ENCODE measurements around the gene BTAF1. TPM values are rescaled to one million over a fixed set of nuclear protein-coding genes. Genes with fewer than 3 reads are reported as not detected.
"Not testable (repeated sequence)": the region's sequence is repeated elsewhere in the genome, so short reads cannot be mapped to it uniquely, and the experiment has no call there.

The BTAF1 gene
- total RNA-seq, 3 donors from 2014 or later (not counting 1 experiment from before 2014, with no cell fraction given) = 77.3 to 88.7 (median 80.7) TPM

DNA sequence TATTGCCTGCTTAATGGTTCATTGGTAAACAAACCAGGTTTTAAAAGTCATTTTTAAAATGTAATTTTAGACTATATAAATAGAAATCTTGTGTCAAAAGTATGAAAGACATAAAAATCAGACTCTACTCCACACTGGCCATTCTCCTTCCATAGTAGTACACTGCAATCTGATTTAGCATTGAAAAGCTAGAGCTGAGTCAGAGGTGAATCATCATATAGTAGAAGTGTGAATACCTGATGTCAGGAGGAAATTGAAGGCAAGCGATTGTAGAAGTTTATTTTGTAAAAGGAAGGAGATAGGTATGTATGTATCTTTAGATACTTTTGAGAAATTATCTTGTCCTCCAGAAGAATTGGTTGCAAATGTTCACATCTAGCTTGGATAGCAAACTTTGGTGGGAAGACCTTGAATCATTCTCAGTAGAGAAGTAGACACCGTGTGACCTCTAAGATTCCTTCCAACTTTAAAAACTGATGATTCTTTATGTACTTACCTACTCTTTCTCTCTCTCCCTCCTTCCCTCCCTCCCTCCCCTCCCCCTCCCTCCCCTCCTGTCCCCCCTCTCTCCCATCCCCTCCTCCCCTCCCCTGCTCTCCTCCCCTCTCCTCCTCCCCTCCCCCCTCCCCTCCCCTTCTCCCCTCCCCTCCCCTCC is 88.1 kb downstream of the BTAF1 start:
- Mint-ChIP-seq H3K27ac (no peak overlapping the region), H3K9me3 (no peaks in the 10 kb centered on the region), H3K27me3 (ENCODE audit: low read depth in 2 of 2) (no peaks in the 10 kb centered on the region), H3K36me3 (no peaks in the 10 kb centered on the region), H3K4me3 (no peak overlapping the region), H3K4me1 (peaks cover 19% of the 10 kb centered on the region in 2 donors)
- Histone ChIP-seq H3K27me3 (ENCODE audit: control insufficient read depth, insufficient read depth, low read length) (no peaks in the 10 kb centered on the region), H3K36me3 (ENCODE audit: control insufficient read depth, insufficient read depth, low read length) (peaks cover 45% of the 10 kb centered on the region), H3K9me3 (ENCODE audit: control insufficient read depth, insufficient read depth, low read length) (no peaks in the 10 kb centered on the region), H3K4me3 (ENCODE audit: low read length) (no peak overlapping the region), H3K27ac (ENCODE audit: low read length) (no peak overlapping the region), H3K4me1 (ENCODE audit: control insufficient read depth, insufficient read depth, low read length) (peaks cover 8% of the 10 kb centered on the region)
- ATAC-seq = peak in 1 of 3 donors; percentile 57
- TF ChIP-seq CTCF (IDR thresholded peaks at IDR 0.05) = no peak
- DNase-seq = no peak
- 88% methylated on average over 2 of the region's 2 CpGs for WGBS (ENCODE audit: insufficient coverage)
- intact Hi-C loops (cut with micrococcal nuclease) = no loop called here

DNA sequence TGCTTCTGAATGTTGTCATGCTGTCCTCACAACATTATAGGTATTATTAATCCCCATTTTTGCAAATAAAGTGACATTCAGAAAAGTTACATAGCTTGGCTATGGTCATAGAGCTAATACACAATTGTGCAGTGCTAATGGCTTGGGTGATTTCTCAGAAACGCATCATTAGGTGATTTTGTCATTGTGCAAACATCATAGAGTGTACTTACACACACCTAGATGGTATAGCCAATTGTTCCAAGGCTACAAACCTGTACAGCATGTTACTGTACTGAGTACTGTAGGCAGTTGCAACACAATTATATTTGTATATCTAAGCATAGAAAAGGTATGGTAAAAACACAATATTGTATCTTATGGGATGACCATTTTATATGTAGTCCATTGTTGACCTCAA is 91.0 kb downstream of the BTAF1 start:
- Histone ChIP-seq H3K27me3 (ENCODE audit: control insufficient read depth, insufficient read depth, low read length) (no peaks in the 10 kb centered on the region), H3K4me1 (ENCODE audit: control insufficient read depth, insufficient read depth, low read length) (peaks cover under 1% of the 10 kb centered on the region), H3K27ac (ENCODE audit: low read length) (no peak overlapping the region), H3K36me3 (ENCODE audit: control insufficient read depth, insufficient read depth, low read length) (peaks cover 65% of the 10 kb centered on the region), H3K4me3 (ENCODE audit: low read length) (no peak overlapping the region), H3K9me3 (ENCODE audit: control insufficient read depth, insufficient read depth, low read length) (no peaks in the 10 kb centered on the region)
- intact Hi-C loops (cut with micrococcal nuclease) = no loop called here
- Mint-ChIP-seq H3K27me3 (ENCODE audit: low read depth in 2 of 2) (no peaks in the 10 kb centered on the region), H3K4me3 (no peak overlapping the region), H3K27ac (no peak overlapping the region), H3K9me3 (no peaks in the 10 kb centered on the region), H3K4me1 (peaks cover 2 to 9% of the 10 kb centered on the region in 2 donors), H3K36me3 (peaks cover 13% of the 10 kb centered on the region)
- 100% methylated on average over 1 of the region's 1 CpG for WGBS (ENCODE audit: insufficient coverage)
- no peak for TF ChIP-seq CTCF (IDR thresholded peaks at IDR 0.05)
- DNase-seq (no peak), ATAC-seq (no peak)

- ATAC-seq = no peak
- H3K27me3 Mint-ChIP-seq (ENCODE audit: low read depth in 2 of 2) = no peaks in the 10 kb centered on the region
- TF ChIP-seq CTCF (IDR thresholded peaks at IDR 0.05) = no peak
- no peaks in the 10 kb centered on the region for H3K9me3 ChIP-seq (ENCODE audit: control insufficient read depth, insufficient read depth, low read length)
- H3K4me3 ChIP-seq (ENCODE audit: low read length) = no peak overlapping the region
- DNase-seq = no peak
- H3K4me3 Mint-ChIP-seq = no peak overlapping the region
- WGBS (ENCODE audit: insufficient coverage) = 92% methylated on average over 3 of the region's 4 CpGs
- H3K36me3 Mint-ChIP-seq = peaks cover 19% of the 10 kb centered on the region
- H3K27ac Mint-ChIP-seq = no peak overlapping the region
- no peaks in the 10 kb centered on the region for H3K4me1 Mint-ChIP-seq
- H3K9me3 Mint-ChIP-seq = no peaks in the 10 kb centered on the region
- no peak overlapping the region for H3K27ac ChIP-seq (ENCODE audit: low read length)
- no peaks in the 10 kb centered on the region for H3K27me3 ChIP-seq (ENCODE audit: control insufficient read depth, insufficient read depth, low read length)
- H3K36me3 ChIP-seq (ENCODE audit: control insufficient read depth, insufficient read depth, low read length) = peaks cover 73% of the 10 kb centered on the region
- H3K4me1 ChIP-seq (ENCODE audit: control insufficient read depth, insufficient read depth, low read length) = no peaks in the 10 kb centered on the region
- intact Hi-C loops (cut with micrococcal nuclease) = no loop called here
Observed at GRCh38 chr10:92024700-92025099, 101.1 kb downstream of the BTAF1 start.

- WGBS (ENCODE audit: insufficient coverage) = 89% methylated on average over 3 of the region's 3 CpGs
- H3K4me1 ChIP-seq (ENCODE audit: control insufficient read depth, insufficient read depth, low read length); ATAC-seq; H3K9me3 Mint-ChIP-seq; H3K4me3 ChIP-seq (ENCODE audit: low read length); DNase-seq; H3K27ac Mint-ChIP-seq; H3K9me3 ChIP-seq (ENCODE audit: control insufficient read depth, insufficient read depth, low read length); H3K27me3 Mint-ChIP-seq (ENCODE audit: low read depth in 2 of 2); H3K4me1 Mint-ChIP-seq; H3K27ac ChIP-seq (ENCODE audit: low read length); intact Hi-C loops (cut with micrococcal nuclease); H3K27me3 ChIP-seq (ENCODE audit: control insufficient read depth, insufficient read depth, low read length); H3K4me3 Mint-ChIP-seq: not testable (repeated sequence)
- H3K36me3 ChIP-seq (ENCODE audit: control insufficient read depth, insufficient read depth, low read length) = peaks cover 75% of the 10 kb centered on the region
- peaks cover 15% of the 10 kb centered on the region for H3K36me3 Mint-ChIP-seq
Observed at GRCh38 chr10:92025340-92025739, 101.8 kb downstream of the BTAF1 start.

Measured in natural killer cell (primary cell).